T1000 (cell line): ENCODE measurements around the gene FOXI1.
A peak's percentile ranks its signal among the peaks of the same experiment; 100 is the strongest.
"Not testable (repeated sequence)": the region's sequence is repeated elsewhere in the genome, so short reads cannot be mapped to it uniquely, and the experiment has no call there.

ENCODE experiments used
- DNase-seq: peaks from one replicate; lab custom pipeline; 2025; ENCODE audit warnings: mixed read lengths; lab: John Stamatoyannopoulos, UW

Gene FOXI1

GRCh38 chr5:170092455-170093101 is 13.1 kb upstream of the FOXI1 start:
- DNase-seq = no peak

- DNase-seq = not testable (repeated sequence)
Observed at GRCh38 chr5:170094329-170094728, 11.4 kb upstream of the FOXI1 start.

- no peak for DNase-seq
Observed at GRCh38 chr5:170095646-170096045, 10.1 kb upstream of the FOXI1 start.

GRCh38 chr5:170097934-170098333 is 7.8 kb upstream of the FOXI1 start:
- no peak for DNase-seq

GRCh38 chr5:170100066-170100943 is 5.4 kb upstream of the FOXI1 start:
- peak; percentile 31 for DNase-seq

- no peak for DNase-seq
Observed at GRCh38 chr5:170103447-170103846, 2.2 kb upstream of the FOXI1 start.

- DNase-seq = no peak
Observed at GRCh38 chr5:170104299-170104698, 1.4 kb upstream of the FOXI1 start.

- DNase-seq = no peak
Observed at GRCh38 chr5:170104710-170105109, 987 bp upstream of the FOXI1 start.

GRCh38 chr5:170107674-170108073 is 2.0 kb downstream of the FOXI1 start:
- DNase-seq = no peak

- DNase-seq = no peak
Observed at GRCh38 chr5:170108266-170108785, 2.6 kb downstream of the FOXI1 start.

GRCh38 chr5:170109059-170110031 is 3.6 kb downstream of the FOXI1 start:
- DNase-seq = no peak

- DNase-seq = no peak
Observed at GRCh38 chr5:170110403-170111087, 4.8 kb downstream of the FOXI1 start.

- no peak for DNase-seq
Observed at GRCh38 chr5:170111088-170111785, 5.5 kb downstream of the FOXI1 start.

- no peak for DNase-seq
Observed at GRCh38 chr5:170112876-170113521, 7.3 kb downstream of the FOXI1 start.

- no peak for DNase-seq
Observed at GRCh38 chr5:170113522-170113900, 7.8 kb downstream of the FOXI1 start.

- DNase-seq = no peak
Observed at GRCh38 chr5:170114271-170114670, 8.6 kb downstream of the FOXI1 start.

- DNase-seq = no peak
Observed at GRCh38 chr5:170115925-170116324, 10.2 kb downstream of the FOXI1 start.

GRCh38 chr5:170117736-170118135 is 12.0 kb downstream of the FOXI1 start:
- DNase-seq = no peak

GRCh38 chr5:170120576-170120975 is 14.9 kb downstream of the FOXI1 start:
- DNase-seq = no peak

GRCh38 chr5:170121321-170121720 is 15.6 kb downstream of the FOXI1 start:
- no peak for DNase-seq
